SK-N-SH (cell line): ENCODE results near the gene USO1.

Experiments used
- CTCF ChIP-seq: fragments of 200-600 bp; sonication (generic); IDR thresholded peaks from 2 replicates; pipeline ENCODE4 v1.6.1; 2017; ENCODE audit warnings: antibody characterized with exemption, mild to moderate bottlenecking, moderate library complexity
- NFIC ChIP-seq: IDR thresholded peaks from 2 replicates; pipeline ENCODE4 v1.4.0; 2012; ENCODE audit warnings: borderline replicate concordance
- POLR2AphosphoS5 ChIP-seq: IDR thresholded peaks from 2 replicates; pipeline ENCODE4 v1.6.1; 2012; ENCODE audit warnings: low read depth, low read length
- TAF1 ChIP-seq: IDR thresholded peaks from 2 replicates; pipeline ENCODE4 v1.6.1; 2012; ENCODE audit warnings: low read depth, mild to moderate bottlenecking, low read length, moderate library complexity, borderline replicate concordance
- YY1 ChIP-seq: IDR thresholded peaks from 2 replicates; pipeline ENCODE4 v1.4.0; 2012; ENCODE audit warnings: low read depth, mild to moderate bottlenecking

GRCh38 chr4:75849461-75849860 is 125.1 kb downstream of the USO1 start:
- TF ChIP-seq POLR2AphosphoS5 (no peak), NFIC (no peak), YY1 (no peak), CTCF (no peak), TAF1 (no peak)
